Esophagus muscularis mucosa (tissue), 3 donors: ENCODE measurements around the gene PIP4K2A.

Experiments
- EP300 ChIP-seq: sonication (generic); formaldehyde crosslinking; IDR thresholded peaks from one replicate; pipeline ENCODE4 v1.6.1; 2017; ENCODE audit warnings: antibody characterized with exemption
- TF ChIP-seq, protein P1 (sequence below), 3 experiments: fragments of 200-600 bp in 2 of 3; fragments of 450-650 bp in 1 of 3; sonication (generic) in 2 of 3; IDR thresholded peaks; one replicate each; pipeline ENCODE4 v1.5.1; 2017 to 2019; ENCODE audit warnings: antibody characterized with exemption in 3 of 3, mild to moderate bottlenecking in 2 of 3, moderate library complexity in 1 of 3

DNA sequence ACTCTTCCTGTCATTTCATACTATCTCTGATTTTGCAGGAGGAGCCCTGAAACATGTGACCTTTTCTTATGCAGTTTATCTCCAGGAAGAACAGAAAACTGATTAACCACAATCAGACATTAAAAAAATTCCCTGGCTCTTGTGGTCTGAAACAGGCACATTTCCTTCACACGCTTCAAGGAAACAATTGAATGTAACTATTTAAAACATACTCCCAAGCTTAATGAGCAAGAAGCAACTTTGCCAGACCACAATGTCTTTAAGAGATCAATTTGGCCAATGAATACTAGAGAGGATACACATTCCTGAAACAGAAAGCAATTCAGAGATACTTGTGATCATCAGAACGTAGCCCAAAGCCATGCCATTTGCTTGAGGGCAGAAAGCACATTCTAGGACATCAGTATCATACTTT lies 65.8 kb downstream of the PIP4K2A start:
- TF ChIP-seq EP300 = no peak
- TF ChIP-seq, protein P1, sequence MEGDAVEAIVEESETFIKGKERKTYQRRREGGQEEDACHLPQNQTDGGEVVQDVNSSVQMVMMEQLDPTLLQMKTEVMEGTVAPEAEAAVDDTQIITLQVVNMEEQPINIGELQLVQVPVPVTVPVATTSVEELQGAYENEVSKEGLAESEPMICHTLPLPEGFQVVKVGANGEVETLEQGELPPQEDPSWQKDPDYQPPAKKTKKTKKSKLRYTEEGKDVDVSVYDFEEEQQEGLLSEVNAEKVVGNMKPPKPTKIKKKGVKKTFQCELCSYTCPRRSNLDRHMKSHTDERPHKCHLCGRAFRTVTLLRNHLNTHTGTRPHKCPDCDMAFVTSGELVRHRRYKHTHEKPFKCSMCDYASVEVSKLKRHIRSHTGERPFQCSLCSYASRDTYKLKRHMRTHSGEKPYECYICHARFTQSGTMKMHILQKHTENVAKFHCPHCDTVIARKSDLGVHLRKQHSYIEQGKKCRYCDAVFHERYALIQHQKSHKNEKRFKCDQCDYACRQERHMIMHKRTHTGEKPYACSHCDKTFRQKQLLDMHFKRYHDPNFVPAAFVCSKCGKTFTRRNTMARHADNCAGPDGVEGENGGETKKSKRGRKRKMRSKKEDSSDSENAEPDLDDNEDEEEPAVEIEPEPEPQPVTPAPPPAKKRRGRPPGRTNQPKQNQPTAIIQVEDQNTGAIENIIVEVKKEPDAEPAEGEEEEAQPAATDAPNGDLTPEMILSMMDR (IDR thresholded peaks at IDR 0.05) = no peak
